BJ (cell line): ENCODE results near the gene ATP5PD. TPM values are rescaled to one million over a fixed set of nuclear protein-coding genes. Genes with fewer than 3 reads are reported as not detected.

Experiments used
- CTCF ChIA-PET: fragments of 350-600 bp; formaldehyde crosslinking; extraction: SDS; loops from one replicate; lab custom pipeline; 2021; ENCODE audit warnings: antibody characterized with exemption, inconsistent platforms; lab: Yijun Ruan, JAX
- POLR2A ChIA-PET: fragments of 300-600 bp; sonication (Branson Sonifier 250); formaldehyde crosslinking; extraction: SDS; loops from one replicate; lab custom pipeline; 2021; ENCODE audit warnings: antibody characterized with exemption; lab: Charles Lee
- DNase-seq: peaks from one replicate; pipeline ENCODE4 v3.0.0-alpha.2; 2011; ENCODE audit warnings: low read depth
- H3K27me3 ChIP-seq: 2 replicates; pipeline ENCODE4 v1.6.0; 2011; ENCODE audit warnings: low read length; ENCODE audit not compliant: control insufficient read depth, insufficient read depth
- H3K36me3 ChIP-seq: 2 replicates; pipeline ENCODE4 v1.5.1; 2011; ENCODE audit warnings: low read length; ENCODE audit not compliant: control insufficient read depth, insufficient read depth
- H3K4me3 ChIP-seq: 2 replicates; pipeline ENCODE4 v1.5.1; 2011; ENCODE audit warnings: low read depth, mild to moderate bottlenecking, control low read depth, low read length
- polyA plus RNA-seq: library from polyadenylated mRNA; depleted of rRNA; stranded (reverse); fragments of >200 nt; gene quantifications from 2 replicates; pipeline ENCODE4 v1.2.3, GENCODE V29; 2011
- TF ChIP-seq, protein P1 (sequence below): IDR thresholded peaks from 2 replicates; pipeline ENCODE4 v1.5.1; 2011; ENCODE audit warnings: low read depth, mild to moderate bottlenecking, control low read depth, inconsistent platforms, low read length, moderate library complexity; ENCODE audit not compliant: insufficient read depth

The ATP5PD gene
- polyA plus RNA-seq, 1 experiment, result 160 TPM

DNA sequence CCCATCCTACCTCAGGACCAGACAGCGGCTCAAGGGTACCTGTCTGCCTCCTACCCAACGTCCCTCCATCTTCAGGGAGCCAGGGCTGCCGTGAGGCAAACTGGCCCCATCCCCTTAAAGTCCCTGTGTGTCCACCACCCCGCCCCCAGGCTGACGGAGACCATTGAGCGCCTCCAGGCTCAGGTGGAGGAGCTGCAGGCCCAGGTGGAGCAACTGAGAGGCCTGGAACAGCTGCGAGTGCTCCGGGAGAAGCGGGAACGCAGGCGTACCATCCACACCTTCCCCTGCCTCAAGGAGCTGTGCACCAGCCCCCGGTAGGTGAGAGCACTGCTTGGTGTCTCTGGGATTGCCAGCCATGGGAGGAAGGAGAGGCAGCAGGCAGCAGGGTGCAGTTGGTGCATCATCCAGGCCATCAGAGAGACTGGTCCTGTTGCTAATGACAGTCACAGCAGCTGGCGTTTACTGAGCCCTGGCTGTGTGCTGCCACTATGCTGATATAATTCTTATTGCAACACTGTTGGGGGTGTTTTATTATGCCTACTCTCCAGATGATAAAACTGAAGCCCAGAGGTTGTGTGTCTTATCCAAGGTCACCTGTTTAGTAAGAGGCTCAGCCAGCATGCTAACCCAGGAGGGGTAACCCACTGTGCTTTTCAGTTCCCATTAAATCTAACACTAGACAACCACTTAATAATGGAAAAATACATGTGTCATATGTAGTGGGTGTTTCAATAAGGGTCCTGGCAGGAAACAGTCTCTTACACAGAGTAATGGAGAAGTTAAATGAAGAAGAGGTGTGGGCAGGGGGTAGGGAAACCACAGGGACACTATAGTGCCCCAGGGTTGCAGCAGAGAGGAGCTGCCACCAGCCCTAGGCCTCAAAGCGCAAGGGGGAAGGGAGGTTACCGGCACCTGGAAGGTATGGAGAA is 44.6 kb downstream of the ATP5PD start:
- DNase-seq, result no peak
- POLR2A ChIA-PET, result no interaction called here
- no peaks in the 10 kb centered on the region for H3K27me3 ChIP-seq
- H3K4me3 ChIP-seq, result no peak overlapping the region
- TF ChIP-seq, protein P1, sequence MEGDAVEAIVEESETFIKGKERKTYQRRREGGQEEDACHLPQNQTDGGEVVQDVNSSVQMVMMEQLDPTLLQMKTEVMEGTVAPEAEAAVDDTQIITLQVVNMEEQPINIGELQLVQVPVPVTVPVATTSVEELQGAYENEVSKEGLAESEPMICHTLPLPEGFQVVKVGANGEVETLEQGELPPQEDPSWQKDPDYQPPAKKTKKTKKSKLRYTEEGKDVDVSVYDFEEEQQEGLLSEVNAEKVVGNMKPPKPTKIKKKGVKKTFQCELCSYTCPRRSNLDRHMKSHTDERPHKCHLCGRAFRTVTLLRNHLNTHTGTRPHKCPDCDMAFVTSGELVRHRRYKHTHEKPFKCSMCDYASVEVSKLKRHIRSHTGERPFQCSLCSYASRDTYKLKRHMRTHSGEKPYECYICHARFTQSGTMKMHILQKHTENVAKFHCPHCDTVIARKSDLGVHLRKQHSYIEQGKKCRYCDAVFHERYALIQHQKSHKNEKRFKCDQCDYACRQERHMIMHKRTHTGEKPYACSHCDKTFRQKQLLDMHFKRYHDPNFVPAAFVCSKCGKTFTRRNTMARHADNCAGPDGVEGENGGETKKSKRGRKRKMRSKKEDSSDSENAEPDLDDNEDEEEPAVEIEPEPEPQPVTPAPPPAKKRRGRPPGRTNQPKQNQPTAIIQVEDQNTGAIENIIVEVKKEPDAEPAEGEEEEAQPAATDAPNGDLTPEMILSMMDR, result no peak
- H3K36me3 ChIP-seq, result peaks cover 30% of the 10 kb centered on the region
- CTCF ChIA-PET, result interaction anchor here (0.8 to 4.1 kb wide), 2 partner anchors 10 to 45 kb away, joined by 3 to 23 read pairs; partner anchors contain the start of gene MRPL58

GRCh38 chr17:74999523-74999922 is 47.2 kb downstream of the ATP5PD start:
- TF ChIP-seq, protein P1, result no peak
- CTCF ChIA-PET, result interaction anchor here (0.6 to 4.1 kb wide), 7 partner anchors 9 to 45 kb away, joined by 3 to 23 read pairs (median 5); partner anchors contain the start of genes CDR2L, HID1 and MRPL58
- no peak for DNase-seq
- POLR2A ChIA-PET, result no interaction called here
- no peak overlapping the region for H3K4me3 ChIP-seq
- H3K27me3 ChIP-seq, result no peaks in the 10 kb centered on the region
- H3K36me3 ChIP-seq, result peaks cover 23% of the 10 kb centered on the region

DNA sequence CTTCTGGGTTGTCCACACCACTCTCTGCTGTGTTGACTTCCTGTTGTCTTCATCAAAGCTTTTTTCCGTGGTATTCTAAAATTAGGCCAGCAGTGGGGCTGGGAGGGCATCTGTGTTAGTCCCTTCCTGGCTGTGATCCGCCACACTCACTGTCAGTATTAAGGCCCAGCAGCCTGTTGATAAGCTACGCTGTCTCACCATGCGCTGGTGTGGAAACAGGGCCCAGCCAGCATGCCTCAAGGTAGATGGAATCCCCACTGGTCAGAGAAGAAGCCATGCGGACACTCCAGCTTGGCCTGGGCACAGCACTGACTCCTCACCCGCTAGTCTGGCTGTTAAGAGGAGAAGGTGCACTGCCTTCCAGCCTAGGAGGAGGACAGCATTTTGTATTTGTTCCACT is 48.0 kb downstream of the ATP5PD start:
- Histone ChIP-seq H3K36me3 (peaks cover 17% of the 10 kb centered on the region), H3K27me3 (no peaks in the 10 kb centered on the region), H3K4me3 (no peak overlapping the region)
- TF ChIP-seq, protein P1, result no peak
- no peak for DNase-seq
- ChIA-PET POLR2A (no interaction called here), CTCF (interaction anchor here (0.6 to 4.1 kb wide), 5 partner anchors 10 to 35 kb away, joined by 3 to 23 read pairs (median 6); partner anchors contain the start of genes CDR2L, HID1 and MRPL58)

DNA sequence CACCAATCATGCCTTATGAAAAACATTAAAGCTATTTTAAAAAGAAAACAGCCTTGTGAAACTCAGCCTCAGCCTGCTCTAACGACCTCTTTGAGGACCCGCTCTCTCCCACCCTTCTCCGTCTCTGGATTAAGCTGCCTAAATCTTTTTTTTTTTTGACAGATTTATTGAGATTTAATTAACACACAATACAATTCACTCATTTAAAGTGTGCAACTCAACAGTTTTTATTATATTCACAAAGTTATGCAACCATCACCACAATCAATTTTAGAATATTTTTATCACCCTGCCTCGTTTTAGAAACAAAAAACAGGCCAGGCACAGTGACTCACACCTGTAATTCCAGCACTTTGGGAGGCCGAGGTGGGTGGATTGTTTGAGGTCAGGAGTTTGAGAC is 50.9 kb downstream of the ATP5PD start:
- TF ChIP-seq, protein P1, result no peak
- CTCF ChIA-PET, result interaction anchor here (1.5 to 1.8 kb wide), 3 partner anchors 9 to 34 kb away, joined by 4 to 7 read pairs (median 4); partner anchors contain the start of gene MRPL58
- Histone ChIP-seq H3K4me3 (no peak overlapping the region), H3K36me3 (peaks cover 5% of the 10 kb centered on the region), H3K27me3 (no peaks in the 10 kb centered on the region)
- no peak for DNase-seq
- POLR2A ChIA-PET, result no interaction called here

- TF ChIP-seq, protein P1, result no peak
- ChIA-PET CTCF (interaction anchor here (0.7 to 1.4 kb wide), 5 partner anchors 20 to 249 kb away, joined by 4 read pairs; no protein-coding TSS in a partner anchor), POLR2A (interaction anchor here (0.7 kb wide), 1 partner anchor 93 kb away, joined by 8 read pairs; the partner anchor contains the start of gene SLC16A5)
- no peak for DNase-seq
- Histone ChIP-seq H3K4me3 (no peak overlapping the region), H3K36me3 (peaks cover under 1% of the 10 kb centered on the region), H3K27me3 (no peaks in the 10 kb centered on the region)
Measured at GRCh38 chr17:74994440-74994839, 52.3 kb downstream of the ATP5PD start.
